GM15510 (cell line): ENCODE data around the gene MAP1B.

Experiments
- POLR2A ChIP-seq: IDR thresholded peaks from 3 replicates; pipeline ENCODE4 v1.6.1; 2011; ENCODE audit warnings: borderline replicate concordance; ENCODE audit not compliant: insufficient read length; ENCODE audit errors: extremely low read depth

Gene MAP1B

DNA sequence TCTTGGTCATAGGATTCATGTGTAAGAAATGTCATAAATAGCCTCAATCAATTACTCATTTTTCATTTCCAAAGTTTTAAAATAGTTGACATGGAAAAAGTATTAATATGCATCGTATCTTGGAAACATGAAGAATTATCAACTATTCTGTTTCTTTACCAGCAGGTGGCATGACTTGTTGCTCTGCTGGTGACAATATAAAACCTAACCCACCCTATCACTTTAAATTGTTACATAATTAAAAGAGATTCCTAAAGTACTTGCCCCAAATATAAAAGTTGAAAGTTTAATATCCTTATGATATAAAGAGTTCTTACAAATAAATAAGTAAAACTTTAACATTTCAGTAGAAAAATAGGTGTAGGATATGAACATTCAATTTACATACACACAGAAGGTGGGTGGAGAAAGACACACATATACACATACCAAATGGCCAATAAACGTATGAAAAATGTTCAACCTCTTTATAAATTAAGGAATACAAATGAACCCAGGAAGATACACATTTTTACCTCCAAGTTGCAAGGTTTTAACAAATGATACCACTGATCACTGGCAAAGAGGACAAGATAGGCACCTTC, 30.6 kb downstream of the MAP1B start:
- no peak for TF ChIP-seq POLR2A

DNA sequence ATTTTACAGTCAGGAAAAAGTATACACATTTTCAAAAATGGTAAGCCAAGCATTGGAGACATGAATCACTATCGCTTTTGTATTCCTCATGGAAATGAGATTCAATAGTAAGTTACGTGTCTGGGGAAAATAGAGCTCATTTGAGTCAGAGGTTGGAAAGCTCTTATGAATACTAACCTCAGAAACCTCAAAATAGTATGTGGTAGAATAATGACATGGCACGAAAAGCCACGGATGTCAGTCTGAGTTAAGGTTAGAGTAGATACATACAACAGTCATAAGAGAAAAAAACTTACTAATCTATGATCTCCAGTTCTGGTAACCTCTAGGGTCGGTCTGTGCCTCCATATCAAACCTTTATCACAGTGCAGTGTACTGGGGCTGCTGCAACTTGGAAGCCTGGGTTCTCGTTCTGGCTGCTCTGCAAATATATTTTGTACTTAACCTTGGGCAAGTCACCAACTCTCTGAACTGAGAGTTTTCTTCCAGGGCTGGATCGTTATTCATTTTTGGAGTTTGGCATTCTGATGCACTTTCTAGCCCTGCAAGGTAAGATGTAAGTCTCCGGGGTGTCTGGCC, 31.8 kb downstream of the MAP1B start:
- no peak for TF ChIP-seq POLR2A

DNA sequence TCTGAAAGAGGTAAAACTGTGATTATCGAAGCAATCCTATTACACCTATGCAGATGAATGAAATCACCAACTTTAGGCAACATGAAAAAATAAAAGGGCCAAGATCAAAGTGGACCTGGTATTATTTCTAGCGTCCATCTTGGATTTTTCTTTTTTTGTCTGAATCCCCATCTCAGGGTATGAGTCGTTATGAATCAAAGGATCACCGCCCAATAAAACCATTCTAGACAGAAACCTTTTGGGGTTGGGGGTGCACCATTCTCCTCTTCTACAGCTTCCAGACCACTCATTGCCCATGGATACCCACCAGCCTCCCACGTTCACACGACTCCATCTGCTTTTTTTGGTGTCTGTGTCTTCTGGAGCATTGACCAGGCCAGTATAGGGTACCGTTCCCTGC, 33.4 kb downstream of the MAP1B start:
- no peak for TF ChIP-seq POLR2A

DNA sequence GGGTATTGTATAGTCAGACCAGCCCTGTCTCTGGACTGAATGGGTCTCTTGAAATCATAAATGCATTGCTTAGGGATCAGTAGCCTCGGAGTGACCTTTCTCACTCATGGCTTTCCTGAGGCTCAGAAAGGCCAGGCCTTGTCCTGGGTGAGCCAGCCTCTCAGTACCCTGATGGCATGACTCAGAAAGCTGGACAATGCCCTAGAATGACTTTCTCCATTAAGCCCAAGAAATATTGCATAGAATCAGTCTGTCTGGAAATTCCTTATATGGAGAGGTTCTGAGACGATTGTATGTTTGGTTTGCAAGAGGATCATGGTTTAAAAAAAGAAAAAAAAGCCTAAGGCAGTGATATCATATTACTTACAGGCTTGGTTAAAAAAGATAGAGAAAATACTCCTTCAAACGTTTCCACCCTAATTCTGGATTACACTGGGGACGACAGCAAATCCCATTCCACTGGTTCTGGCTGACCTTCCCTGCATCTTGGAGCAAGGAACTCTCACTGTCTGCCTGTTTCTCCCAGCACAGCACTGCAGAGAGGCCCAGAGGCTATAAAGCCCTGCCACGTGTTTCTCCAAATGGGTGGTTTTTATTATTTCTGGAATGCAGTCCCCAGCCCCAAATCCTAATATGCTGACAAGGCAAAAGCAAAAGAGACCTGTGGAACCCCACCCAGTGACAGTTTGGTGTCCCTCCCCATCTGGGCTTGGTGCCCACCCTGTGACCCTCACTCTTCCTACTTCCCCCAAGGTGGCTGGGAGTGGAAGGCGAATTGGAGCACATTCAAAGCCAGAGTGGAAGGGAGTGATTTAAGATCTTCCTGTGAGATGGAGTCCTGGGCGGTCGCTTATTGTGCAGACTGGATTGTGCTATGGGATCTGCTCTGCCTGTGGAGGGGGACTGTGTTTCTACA, 34.4 kb downstream of the MAP1B start:
- TF ChIP-seq POLR2A = no peak

DNA sequence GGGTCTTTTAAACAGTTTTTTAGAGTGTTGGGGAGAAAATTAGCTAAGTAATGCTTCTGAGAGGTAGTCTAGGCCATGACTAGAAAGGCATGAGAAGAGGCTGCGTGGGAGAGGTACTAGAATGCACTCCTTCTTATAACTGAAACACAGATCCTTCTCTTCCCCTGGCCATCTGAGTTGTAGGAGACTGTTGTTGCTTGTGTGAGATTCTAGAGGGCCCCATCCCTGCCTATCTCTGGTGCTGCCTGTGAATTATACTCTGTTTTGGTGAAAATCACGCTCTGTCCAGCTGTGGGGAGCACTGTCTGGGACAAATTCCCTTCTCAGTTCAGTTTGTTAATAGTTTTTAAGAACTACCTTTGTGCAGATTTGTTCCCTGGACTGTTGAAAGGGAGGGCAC, 37.5 kb downstream of the MAP1B start:
- no peak for TF ChIP-seq POLR2A

DNA sequence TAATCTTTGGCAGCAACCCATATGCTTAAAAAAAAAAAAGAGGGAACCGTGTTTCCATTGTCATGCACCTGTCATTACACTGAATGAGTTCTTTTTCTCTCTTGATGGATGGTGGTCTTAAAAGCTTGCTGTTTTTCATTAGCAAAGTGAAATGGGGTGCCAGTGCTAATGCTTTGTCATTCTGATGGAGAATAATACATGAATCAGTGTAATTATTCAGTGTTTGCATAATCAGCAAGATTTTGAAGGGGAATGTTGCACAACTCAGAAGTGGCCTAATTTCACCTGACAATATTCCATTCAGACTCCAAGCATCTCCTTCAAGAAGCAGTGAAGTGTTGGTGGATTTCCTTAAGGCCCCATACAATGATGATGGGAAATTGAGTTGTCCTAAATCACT, 38.1 kb downstream of the MAP1B start:
- no peak for TF ChIP-seq POLR2A

DNA sequence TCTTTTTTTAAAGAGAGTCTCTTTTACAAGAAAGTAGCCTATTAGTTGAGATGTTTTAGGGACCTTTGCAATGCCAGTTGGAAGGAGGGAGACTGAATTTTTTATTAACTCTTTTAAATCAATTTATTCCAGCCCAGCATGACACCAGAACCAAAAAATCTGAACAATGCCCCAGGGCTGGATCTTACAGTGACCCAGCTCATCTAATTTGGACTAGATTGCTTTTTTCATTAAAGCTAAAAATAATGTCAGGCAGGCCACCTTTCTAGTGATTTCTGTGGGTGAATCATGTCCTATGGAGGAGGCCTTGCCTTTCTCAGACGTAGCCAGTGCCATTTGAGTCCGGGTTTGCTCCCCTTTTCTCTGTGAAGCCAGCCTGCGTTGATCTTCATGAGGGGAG, 38.8 kb downstream of the MAP1B start:
- TF ChIP-seq POLR2A = no peak

DNA sequence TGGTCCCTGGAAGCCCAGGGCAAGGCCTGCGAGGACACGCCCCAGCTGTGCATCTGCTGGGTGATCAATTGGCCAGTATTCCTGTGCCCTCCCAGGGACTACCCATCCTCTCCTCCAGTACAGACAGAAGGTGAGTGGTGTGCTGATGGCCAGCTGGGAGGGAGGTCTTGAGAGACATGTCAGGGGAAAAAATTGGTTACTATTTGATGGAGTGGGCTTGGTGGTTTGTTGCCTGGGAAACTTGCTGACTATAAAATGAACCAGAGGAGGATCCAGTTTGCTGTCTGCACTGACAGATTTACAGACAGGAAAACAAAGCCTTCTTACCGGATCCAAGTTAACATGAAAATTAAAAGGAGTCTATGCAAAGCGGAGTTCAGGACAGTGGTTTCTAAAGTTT, 40.3 kb downstream of the MAP1B start:
- no peak for TF ChIP-seq POLR2A

DNA sequence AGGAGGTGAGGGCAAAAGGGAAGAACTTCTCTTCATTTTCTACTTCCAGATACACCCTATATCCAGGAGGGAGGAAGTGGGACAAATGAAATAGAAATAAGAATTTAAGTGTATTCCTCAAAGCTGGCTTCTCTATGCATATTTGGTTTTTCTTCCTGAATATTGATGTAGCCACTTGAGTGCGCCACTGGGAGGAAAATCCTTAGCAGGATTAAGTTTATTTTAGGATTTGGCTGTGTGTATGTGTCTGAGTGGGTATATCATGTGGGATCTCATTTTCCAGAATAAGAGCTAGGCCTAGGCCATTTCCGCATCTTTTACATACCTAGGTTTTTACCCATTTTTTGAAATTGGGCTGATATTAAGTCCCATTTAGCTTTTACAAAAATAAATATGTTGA, 42.5 kb downstream of the MAP1B start:
- no peak for TF ChIP-seq POLR2A

DNA sequence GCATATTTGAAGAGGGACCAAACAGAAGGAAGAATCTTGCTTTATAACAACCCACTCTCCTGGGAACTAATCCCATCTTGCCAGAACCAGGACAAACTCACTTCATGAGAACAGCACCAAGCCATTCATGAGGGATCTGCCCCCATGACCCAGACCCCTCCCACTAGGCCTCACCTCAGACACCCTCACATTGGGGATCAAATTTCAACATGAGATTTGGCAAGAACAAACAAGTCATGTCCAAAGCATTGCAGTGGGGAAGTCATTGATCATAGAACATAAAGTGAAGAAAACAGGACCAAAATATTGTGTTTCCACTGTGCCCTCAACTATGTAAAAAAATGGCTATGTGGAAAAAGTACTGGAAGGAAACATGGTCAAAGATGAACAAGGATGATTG, 43.9 kb downstream of the MAP1B start:
- TF ChIP-seq POLR2A = no peak

DNA sequence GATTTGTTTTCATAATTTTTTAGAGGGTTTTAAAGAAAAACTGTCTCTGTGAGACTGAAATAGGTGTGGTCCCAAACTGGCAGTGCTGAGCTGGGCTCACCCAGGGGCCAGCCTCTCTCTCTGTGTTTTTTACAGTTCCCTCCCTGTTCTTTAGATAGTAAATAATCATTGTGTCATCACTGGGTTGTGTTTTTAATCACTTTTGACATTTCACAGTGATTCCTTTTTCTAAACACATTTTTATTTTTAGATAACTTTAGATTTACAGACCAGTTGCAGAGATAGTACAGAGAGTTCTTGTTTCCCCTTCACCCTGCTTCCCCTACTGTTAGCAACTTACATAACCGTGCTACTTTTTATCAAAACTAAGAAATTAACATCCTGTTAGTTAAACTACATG, 44.4 kb downstream of the MAP1B start:
- TF ChIP-seq POLR2A = no peak

DNA sequence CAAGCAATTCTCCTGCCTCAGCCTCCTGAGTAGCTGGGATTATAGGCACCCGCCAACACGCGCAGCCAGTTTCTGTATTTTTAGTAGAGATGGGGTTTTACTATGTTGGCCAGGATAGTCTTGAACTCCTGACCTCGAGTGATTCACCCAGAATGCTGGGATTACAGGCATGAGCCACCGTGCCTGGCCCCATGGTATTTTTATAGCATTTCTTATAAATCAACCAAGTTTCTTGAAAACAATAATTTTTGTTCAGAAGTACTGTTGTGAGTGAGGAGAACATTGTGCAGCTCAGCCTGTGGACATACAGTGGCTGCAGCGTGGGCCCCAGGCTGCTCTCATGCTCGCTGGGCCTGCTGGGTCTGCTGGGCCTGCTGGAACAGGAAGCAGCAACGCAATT, 45.3 kb downstream of the MAP1B start:
- TF ChIP-seq POLR2A = no peak

DNA sequence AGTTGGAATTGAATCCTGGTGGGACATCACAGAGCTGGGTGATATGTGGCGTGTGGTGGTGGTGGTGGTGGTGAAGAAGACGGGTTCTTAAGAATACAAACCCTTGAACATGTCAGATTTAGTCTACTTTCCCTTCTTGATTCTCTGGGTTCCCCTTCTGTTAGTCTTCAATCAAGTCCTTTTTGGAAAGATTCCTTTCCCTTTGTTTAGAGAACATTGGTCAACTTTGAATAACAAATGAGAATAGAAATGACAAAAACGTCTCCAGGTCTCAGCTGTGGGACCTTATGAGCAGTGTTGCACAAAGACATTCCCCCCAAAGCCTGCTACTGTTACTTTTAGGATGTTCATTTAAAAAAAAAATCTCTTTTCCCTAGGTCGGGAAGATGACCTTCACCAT, 46.3 kb downstream of the MAP1B start:
- no peak for TF ChIP-seq POLR2A

DNA sequence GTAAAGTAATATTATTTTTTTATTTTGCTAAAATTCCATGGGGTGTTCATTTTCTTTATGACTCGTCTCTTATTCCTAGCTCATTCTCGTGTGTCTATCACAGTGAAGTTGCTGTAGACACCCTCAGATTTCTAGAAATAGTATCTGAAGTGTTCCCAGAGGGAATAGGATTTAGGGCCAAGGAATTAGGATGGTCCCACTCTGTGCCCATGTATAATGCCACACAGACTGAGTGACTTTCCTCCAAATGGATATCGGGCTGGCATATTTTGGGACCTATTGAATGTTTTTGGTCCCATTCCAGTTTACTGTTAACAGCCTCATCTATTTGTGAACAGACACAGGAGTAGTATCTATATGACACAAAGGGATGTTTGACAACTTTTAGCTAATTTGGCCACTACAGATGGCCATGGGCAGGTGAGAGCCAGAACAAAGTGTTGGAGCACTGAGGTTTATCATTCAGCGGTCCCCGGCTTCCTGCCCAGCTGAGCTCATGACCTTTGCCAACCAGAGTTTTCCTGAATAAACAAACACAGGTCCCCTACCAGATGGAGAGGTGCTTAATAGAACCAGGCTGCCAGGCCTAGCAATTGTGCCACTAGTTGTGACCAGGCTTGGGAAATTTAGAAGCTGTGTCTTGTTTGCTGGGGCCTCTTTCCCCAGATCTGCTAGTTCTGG, 46.9 kb downstream of the MAP1B start:
- no peak for TF ChIP-seq POLR2A

DNA sequence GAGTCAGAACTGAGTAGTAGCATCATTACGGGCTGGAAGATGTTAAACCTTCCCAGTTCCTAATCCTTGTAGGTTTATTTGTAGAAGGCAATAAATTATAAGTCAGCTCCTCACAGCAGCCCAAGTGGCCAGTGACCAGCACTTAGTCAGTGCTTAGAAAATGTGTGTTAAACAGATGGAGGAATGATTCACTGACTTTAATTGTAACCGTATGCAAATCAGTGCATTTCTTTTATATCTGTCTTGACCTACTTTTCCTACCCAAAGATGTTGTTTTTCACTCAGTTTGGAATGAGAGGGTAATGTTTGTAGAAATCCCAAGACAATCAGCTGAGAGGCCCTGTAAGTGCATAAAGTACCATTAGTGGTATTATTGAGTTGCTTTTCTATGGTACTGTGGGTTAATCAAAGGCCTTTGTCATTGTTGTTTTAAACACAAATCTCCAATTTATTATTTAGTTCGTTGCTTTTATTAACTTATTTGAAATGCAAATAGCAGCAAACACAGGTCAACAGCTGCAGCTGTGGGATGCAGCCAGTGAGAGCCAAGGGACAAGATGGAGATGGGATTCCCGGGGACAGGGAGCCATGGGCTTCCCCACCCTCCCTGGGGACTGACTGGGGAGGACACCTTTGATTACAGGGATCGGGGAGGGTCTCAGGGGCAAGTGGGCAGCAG, 49.8 kb downstream of the MAP1B start:
- TF ChIP-seq POLR2A = no peak
